KBM-7 (cell line): ENCODE measurements around the gene NOXO1.
"Not testable (repeated sequence)": the region's sequence is repeated elsewhere in the genome, so short reads cannot be mapped to it uniquely, and the experiment has no call there.

Experiments used
- DNase-seq: peaks from one replicate; pipeline ENCODE4 v3.0.0-alpha.2; 2015
- in situ Hi-C: fragments of 300-500 bp; cut with MboI; formaldehyde crosslinking; loops from 2 replicates; pipeline ENCODE4 v1.14.3; 2020; ENCODE audit warnings: low sequenced_read_pairs, low pct_unique_long_range_greater_than_20kb, mixed read lengths

Gene NOXO1

DNA sequence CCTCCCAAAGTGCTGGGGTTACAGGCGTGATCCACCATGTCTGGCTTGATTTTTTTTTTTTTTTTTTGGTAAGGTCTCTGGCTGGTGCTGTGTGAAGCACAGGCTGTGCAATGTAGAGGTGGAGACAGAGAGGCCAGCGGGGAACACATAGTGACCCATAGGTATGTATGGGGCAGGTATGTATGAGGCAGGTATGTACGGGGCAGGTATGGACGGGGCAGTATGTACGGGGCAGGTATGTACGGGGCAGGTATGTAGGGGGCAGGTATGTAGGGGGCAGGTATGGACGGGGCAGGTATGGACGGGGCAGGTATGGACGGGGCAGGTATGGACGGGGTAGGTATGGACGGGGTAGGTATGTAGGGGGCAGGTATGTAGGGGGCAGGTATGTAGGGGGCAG is 31.8 kb downstream of the NOXO1 start:
- DNase-seq, result no peak
- in situ Hi-C loops, result no loop called here

DNA sequence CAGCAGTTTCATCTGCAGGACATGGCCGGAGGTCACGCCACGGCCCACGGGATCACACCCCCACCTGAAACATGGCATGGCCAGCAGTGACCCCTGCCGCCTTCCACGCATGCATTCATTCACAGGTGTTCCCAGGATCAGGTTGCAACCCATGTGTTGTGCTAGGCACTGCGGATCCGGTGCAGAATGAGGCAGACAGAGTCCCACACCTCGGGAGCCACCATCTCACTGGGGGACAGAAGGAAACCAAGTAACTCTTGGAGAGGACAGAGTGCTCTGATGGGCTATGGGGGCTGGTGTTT is 33.9 kb downstream of the NOXO1 start:
- DNase-seq, result no peak
- in situ Hi-C loops, result no loop called here

DNA sequence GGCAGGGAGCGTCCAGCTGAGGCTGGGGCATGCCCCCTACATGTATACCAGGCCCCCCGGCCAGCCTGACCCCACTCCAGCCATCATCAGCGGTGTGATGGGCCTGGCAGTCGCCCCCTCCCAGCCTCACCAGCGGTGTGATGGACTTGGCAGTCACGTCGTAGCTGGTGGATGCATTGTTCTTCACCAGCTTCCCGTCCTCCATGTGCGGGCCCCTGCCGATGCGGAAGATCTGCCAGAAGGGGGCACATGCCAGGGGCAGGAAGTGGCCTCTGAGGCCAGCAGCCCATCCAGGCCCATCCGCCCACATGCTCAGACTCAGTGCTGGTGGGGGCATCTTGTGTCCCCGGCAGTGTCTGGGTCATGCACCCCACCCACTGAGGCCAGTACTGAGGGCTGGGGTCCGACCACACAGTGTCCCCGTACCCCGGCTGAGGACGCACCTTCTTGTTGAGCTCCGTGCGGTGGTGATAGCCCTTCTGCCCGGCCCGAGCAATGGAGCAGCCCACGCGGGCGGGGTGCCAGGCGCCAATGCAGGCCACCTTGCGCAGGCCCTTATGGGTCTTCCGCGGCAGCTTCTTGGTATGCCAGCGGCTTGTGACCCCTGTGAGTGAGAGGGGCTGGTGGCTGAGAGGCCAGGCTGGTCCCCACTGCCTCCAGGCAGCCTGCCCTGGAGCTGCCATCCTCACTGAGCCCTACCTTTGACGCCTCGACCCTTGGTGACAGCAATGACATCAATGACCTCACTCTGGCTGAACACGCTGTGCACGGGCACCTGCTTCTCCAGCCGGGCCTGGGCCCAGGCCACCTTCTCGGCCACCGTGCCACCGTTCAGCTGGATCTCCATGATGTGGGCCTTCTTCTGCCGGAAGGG is 34.5 kb downstream of the NOXO1 start:
- in situ Hi-C loops, result no loop called here
- no peak for DNase-seq

DNA sequence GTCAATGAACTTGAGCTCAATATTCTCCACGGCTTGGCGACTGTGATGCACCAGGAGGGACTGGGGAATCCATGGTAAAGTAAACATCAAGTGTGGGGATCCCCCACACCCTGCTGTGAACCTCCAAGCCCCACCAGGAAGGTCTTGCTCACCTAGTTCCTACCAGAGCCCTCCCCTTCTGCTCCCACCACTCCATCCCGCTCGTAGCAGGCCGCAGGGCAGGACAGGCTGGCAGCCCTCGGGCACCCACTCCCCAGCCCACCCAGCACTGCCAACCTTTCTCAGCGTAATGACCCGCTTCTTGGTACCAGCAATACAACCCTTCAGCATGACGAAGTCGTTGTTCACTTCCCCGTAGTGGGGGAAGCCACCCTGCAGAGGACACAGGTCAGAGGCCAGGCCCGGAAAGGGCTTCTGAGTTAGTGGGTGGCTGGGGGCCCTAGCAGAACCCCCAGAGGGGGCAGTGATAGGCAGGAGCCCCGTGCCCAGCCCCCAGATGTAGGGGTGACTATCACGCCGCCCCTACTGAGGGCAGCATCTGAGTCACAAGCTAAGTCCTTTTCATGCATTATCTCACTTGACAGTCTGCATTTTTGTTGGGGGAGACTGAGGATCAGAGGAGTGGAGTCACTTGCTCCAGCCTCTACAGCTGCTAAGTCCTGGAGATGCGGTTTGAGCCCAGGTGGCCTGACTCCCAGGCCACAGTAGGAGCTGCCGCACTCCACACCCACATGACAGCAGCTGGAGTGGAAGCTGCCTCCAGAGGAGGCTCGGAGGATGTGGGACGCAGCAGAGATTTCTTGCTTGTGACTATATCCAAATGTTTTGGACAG is 35.5 kb downstream of the NOXO1 start:
- in situ Hi-C loops, result no loop called here
- DNase-seq, result no peak

DNA sequence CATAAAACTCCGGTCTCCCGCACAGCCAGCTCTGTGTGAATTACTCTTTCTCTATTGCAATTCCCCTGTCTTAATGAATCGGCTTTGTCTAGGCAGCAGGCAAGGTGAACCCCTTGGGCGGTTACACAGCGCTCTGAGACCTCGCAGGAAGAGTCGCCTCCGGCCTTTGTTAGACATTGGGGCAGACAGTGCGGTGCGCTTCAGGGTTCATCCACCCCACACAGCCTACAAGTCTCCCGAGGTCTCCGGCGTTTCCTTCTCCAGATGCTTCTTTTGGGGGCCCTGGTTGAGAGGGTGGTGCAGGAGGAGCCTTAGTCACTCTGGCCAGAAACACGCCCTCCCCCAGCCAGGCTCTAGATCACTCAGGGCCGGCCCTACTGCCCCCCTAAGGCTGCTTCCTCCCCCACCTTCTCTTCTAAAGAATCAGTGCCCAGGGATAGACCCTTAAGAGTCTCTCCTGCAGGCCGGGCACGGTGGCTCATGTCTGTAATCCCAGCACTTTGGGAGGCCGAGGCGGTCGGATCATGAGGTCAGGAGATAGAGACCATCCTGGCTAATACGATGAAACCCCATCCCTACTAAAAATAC is 36.6 kb downstream of the NOXO1 start:
- DNase-seq, result no peak

DNA sequence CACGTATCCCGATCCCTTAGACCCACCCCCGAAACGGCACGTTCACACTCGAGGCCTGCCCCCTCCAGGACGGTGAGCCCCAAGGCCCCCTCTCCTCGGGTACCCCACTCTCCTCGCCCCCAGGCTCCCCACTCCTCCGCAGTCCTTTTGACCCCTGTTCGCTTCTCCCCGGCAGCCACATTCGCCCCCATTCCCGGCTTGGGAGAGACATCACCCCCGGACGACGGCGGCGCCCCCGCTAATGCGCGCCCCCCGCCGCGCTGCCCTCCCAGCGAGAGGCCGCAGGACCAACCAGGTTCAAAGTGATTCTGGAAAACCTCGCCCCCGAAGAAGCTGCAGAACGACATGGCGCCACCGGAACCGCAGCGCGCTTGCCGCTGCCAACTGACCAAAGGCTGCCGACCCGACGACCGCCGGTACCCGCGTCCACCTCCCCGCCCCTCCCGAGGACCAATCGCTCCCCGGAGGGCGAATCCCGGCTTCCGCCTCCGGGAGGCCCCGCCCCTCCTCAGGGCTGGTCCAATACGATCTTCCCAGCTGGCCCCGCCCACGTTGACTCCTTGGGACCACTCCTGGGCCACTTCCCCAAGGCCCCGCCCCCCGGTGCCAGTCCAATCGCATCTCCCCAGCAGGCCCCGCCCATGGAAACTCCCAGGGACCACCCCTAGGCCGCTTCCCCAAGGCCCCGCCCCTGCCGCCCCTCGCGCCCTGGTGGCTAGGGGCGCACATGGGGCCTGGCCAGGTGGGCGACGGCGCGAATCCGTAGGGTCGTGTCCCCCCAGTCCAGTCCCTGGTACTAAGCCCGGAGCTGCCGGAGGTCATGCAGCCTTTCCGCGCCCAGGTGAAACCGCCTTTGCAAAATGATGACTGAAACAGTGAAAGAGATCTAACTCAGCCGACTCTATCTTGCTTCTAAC is 38.2 kb downstream of the NOXO1 start, which contains the start of gene MSRB1:
Gene MSRB1 (minus strand): TSS at position 390 of the 917 bp plus-strand sequence. CDS start 43 bp downstream, at position 347.
- in situ Hi-C loops, result no loop called here
- peak; percentile 95 for DNase-seq

More for the DNA sequence above, 36.6 kb downstream of the NOXO1 start:
- in situ Hi-C loops, result no loop called here

DNA sequence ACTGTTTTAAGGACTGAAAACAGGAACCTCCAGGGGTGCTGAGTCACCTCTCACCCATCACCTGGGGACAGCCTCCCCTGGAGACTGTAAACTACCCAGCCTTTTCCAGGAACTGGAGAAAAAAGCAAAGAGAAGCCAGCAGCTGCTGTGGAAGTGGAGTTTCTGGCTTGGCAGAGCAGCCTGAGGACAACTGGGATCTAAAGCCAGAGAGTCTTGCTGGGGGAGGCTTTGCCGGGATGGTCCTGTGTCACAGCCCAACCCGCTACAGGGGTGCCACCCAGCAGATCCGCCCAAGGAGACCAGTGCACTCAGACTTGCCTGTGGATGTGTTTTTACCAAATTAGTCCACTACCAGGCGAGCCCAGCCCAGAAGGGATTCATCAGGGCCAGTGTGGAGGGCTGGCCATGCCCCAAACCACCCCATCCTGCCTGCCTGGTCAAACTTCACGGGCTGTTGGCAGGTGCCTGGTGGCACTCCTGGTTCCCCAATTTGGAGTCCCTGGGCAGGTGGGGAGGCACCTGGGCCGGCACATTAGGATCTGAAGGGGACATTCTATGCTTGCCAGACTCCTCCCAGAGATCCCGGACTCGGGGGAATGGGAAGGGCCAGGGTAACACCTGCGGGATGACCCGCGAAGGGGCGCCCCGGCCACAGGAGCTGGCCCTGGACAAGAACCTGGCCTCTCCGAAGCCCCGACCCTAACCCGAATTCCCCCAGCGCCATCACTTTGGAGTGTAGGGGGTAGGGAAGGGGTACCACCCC is 39.0 kb downstream of the NOXO1 start:
- DNase-seq, result peak; percentile 81
- in situ Hi-C loops, result no loop called here

DNA sequence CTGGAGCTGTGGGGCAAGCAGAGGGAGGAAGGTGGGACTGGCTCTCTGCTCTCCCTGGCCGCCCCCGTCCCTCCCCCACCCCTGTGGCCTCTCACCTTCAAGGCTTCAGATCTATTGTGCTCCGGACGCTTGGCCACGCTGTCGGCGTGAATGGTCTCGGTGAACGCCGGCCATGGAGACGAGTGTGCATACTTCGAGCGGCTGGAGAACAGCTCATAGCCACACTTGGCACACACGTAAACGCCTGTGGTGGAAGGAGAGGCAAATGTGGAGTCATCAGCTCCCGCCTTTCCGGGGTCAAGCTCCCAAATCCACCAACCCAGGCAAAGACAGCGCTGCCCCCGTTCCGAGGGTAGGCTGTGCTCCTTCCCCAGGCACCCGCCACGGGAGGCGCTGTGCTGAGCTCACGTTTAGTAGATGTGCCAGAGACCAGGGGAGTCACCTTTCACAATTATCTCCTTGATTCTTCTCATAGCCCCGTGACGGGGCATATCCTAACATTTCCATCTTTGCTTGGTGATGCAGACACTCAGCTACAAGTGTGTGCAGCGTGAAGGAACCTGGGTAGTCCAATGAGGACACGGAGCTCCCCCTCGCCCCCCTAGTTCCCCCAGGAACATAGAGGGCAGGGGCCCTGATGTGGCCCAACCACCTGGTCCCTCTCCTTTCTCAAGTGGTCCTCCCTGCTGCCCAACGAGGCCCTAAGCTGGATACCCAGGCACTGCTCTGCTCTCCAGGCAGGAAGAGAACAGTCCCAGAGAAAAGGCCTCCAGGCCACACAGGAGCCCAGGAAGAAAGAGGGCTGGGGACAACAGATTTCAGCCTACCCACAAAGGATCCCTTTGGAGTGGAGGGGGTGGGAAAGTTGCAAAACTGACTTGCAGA is 39.9 kb downstream of the NOXO1 start:
- in situ Hi-C loops, result no loop called here
- DNase-seq, result no peak

DNA sequence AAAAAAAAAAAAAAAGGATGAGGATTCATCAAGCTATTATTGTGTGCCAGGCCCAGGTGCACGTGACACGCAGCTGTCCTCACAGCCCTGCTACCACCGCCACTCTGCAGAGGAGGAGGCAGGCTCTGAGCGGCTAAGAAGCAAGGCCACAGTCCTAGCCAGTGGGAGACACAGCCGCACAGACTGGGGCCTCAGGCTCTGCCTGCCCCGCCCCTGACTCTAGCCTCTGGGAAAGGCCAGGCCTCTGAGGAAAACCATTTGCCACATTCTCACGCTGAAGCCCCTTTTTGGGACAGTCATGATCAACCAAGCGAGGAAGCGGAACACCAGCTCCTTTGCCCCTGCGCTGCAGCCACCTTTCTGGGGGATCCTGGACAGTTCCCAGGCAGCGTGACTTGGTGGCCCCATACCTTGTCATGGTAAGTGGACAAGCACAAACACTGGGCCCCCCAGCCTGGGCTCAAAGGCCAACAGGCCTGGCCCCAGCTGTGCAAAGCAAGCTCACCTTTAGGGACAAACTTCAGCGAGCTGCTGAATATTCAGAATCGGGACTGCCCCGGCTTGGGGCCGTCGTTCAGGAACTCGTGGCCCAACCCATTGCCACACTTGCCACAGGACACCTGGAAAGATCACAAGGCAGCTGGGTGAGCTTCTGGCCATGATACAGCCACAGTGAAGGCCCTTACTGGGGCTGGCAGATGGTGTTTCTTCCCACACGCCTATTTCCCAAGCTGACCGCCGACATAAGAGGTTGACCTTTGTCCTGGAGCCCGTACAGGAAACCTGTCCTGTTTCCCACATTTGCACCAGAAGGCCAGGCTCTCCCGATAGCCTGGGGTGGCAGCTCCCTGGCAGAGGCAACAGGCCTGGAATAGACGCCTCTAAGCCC is 40.8 kb downstream of the NOXO1 start:
- no peak for DNase-seq
- in situ Hi-C loops, result no loop called here

DNA sequence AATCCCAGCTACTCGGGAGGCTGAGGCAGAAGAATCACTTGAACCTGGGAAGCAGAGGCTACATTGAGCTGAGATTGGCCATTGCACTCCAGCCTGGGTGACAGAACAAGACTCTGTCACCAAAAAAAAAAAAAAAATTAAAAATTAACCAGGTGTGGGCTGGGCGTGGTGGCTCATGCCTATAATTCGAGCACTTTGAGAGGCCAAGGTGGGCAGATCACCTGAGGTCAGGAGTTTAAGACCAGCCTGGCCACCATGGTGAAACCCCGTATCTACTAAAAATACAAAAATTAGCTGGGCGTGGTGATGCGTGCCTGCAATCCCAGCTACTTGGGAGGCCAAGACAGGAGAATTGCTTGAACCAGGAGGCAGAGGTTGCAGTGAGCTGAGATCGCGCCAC is 41.4 kb downstream of the NOXO1 start:
- in situ Hi-C loops, result not testable (repeated sequence)

DNA sequence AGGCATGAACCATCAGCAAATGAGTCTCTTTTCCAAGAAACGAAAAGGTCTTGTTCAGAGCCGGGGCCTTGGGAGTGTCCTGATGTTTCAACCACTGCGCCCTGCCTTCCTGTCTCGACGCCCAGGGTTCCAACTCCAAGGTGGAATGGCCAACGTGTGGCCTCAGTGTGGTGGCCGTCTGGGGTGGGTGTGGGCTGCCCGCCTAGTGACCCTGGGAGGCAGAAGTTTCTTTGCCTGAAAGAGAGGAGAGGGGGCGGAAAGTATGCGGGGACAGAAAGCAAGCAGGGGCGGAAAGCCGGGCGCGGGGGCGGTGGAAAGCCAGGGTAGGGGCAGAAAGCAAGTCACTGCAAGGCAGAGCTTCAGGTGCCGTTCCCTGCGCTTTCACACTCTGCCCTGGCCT is 42.4 kb downstream of the NOXO1 start:
- in situ Hi-C loops, result no loop called here
- DNase-seq, result no peak

More for the DNA sequence above, 41.4 kb downstream of the NOXO1 start:
- DNase-seq, result not testable (repeated sequence)

DNA sequence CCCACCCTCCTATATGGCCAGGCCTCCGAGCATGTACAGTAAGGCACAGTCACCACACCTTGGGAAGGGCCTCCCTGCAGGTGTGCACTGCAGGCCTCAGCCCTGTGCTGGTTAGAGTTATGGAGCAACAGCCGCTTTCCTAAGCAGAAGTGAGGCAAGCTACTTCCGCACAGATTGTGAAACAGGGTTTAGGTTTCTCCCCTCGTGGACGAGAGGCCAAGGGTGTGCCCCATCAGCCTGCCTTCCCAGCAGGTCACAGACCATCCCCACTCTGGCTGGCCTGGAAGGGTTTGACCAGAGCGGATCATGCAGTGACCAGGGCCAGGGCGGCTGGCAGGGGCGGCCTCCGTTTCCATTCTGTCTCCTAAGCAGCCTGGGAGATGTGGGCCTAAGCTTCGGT is 43.0 kb downstream of the NOXO1 start:
- no peak for DNase-seq
- in situ Hi-C loops, result no loop called here

DNA sequence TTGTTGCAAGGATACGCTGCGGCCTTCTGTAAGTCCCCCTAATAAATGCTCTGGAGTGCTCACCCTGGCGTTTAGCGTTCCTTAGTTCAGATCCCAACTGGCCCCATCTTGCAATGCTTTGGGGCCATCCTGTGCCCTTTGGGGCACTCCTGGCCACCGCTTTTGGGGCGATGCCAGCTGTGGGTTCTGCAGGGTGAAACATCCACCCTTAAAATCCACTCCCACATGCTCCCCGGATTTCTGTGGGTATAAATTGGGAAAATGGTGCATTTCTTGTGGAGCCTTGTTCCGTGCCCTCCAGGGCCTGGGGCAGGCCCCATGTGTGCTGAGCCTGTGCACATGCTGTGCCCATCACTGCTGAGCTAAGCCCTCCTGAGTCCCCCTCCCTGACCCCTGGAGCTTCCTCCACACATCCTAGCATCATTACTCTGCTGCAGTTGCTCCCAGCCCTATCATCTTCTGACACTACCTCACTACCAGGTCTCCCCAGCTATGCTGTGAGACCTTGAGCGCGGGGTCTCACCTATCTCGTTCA is 44.3 kb downstream of the NOXO1 start:
- in situ Hi-C loops, result no loop called here
- no peak for DNase-seq

DNA sequence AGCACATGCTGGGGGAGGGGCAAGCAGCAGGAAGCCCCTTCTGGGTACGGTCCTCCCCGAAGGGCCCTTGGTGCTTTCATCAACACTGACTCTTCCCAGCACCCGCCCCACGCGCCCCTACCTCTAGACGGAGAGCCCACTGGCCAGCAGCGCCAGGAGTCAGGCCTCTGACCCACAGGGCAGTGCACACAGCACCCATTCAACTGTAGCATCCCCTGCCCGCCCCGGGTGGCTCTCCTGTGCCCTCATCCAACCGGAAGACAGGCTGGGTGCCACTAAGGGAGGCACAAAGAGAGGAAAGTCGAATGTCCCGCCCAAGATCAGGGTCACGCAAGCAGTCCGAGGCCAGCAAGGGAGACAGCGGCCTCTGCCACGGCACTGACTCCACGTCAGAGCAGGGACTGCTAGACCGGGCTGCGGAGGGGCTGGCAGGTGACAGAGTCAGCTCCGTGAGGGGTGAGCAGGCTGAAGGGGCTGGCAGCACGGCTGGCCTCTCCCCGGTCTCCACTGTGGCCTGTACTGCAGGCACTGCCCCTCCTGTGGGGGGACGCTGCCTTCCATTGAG is 48.1 kb downstream of the NOXO1 start:
- DNase-seq, result no peak
- in situ Hi-C loops, result no loop called here

DNA sequence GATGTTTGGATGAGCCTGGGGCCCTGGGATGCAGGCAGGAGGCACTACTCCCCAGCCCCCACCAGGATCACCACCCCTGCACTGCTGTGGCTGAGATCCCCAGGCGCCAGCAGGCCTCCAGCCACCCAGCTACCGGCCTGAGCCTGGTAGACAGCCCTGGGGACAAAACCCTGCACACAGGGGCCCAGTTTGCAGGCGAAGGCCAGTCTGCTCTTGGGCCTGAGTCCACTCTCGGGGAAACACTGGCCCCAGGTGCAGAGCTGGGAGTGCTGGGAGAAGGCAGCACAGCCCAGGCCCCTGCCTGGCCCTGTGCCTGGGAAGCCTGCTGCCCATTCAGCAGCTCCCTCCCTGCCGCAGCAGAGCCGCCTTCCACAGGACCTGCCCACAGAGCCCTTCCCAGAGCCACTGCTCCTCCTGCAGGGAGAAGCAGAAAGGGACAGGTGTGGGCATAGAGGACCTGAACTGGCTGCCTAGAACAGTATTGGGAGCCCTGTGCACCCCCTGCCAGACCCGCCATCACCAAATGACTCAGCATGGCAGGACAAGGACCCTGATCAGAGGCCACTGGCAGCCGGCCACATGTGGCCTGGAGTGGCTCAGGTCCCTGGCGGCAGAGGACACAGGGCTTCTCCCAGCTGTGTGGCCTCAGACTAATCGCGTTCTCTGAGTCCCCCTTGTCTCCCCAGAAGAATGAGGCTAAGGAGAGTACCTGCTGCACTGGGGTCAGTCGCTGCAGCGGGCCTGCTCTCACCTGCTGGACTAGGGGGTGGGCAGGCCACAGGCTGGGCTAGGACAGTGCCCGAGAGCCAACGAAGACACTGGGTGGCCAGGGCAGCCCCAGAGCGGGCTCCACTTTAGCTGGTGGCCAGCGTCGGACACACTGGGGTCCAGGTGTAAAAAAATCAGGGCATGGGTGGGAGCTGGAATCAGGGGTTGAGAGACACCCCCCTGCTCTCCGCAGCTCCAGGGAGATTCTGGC is 48.9 kb downstream of the NOXO1 start:
- DNase-seq, result no peak
- in situ Hi-C loops, result no loop called here
